ENCODE results near the gene DSCAML1. TPM values are rescaled to one million over a fixed set of nuclear protein-coding genes. Genes with fewer than 3 reads are reported as not detected.

The DSCAML1 gene
- total RNA-seq, 1 donor from 2014 or later = not detected

GRCh38 chr11:117467770-117468169 lies 329.2 kb downstream of the DSCAML1 start:
- no peak overlapping the region for H3K4me3 ChIP-seq
- H3K27ac ChIP-seq = no peak overlapping the region
- no peak for DNase-seq (ENCODE audit: low spot score in 2 of 2)
- no peaks in the 10 kb centered on the region for H3K27me3 ChIP-seq
- intact Hi-C loops (cut with DNase I) = no loop called here
- no peaks in the 10 kb centered on the region for H3K4me1 ChIP-seq
- no peaks in the 10 kb centered on the region for H3K36me3 ChIP-seq
- TF ChIP-seq CTCF (IDR thresholded peaks at IDR 0.05) = no peak
- no peaks in the 10 kb centered on the region for H3K9me3 ChIP-seq

GRCh38 chr11:117466966-117467365 lies 330.1 kb downstream of the DSCAML1 start:
- H3K9me3 ChIP-seq = no peaks in the 10 kb centered on the region
- TF ChIP-seq CTCF (IDR thresholded peaks at IDR 0.05) = no peak
- intact Hi-C loops (cut with DNase I) = no loop called here
- no peaks in the 10 kb centered on the region for H3K36me3 ChIP-seq
- H3K4me1 ChIP-seq = no peaks in the 10 kb centered on the region
- H3K27ac ChIP-seq = no peak overlapping the region
- no peaks in the 10 kb centered on the region for H3K27me3 ChIP-seq
- H3K4me3 ChIP-seq = no peak overlapping the region
- DNase-seq (ENCODE audit: low spot score in 2 of 2) = no peak

GRCh38 chr11:117465236-117465997 lies 331.6 kb downstream of the DSCAML1 start:
- H3K27ac ChIP-seq = no peak overlapping the region
- intact Hi-C loops (cut with DNase I) = no loop called here
- no peak overlapping the region for H3K4me3 ChIP-seq
- H3K4me1 ChIP-seq = no peaks in the 10 kb centered on the region
- H3K9me3 ChIP-seq = no peaks in the 10 kb centered on the region
- TF ChIP-seq CTCF (IDR thresholded peaks at IDR 0.05) = no peak
- DNase-seq (ENCODE audit: low spot score in 2 of 2) = no peak
- H3K27me3 ChIP-seq = no peaks in the 10 kb centered on the region
- H3K36me3 ChIP-seq = no peaks in the 10 kb centered on the region

GRCh38 chr11:117464778-117465177 lies 332.2 kb downstream of the DSCAML1 start:
- no peak overlapping the region for H3K4me3 ChIP-seq
- intact Hi-C loops (cut with DNase I) = no loop called here
- TF ChIP-seq CTCF (IDR thresholded peaks at IDR 0.05) = no peak
- DNase-seq (ENCODE audit: low spot score in 2 of 2) = no peak
- no peaks in the 10 kb centered on the region for H3K9me3 ChIP-seq
- H3K4me1 ChIP-seq = no peaks in the 10 kb centered on the region
- no peak overlapping the region for H3K27ac ChIP-seq
- no peaks in the 10 kb centered on the region for H3K36me3 ChIP-seq
- no peaks in the 10 kb centered on the region for H3K27me3 ChIP-seq

GRCh38 chr11:117462864-117463247 lies 334.2 kb downstream of the DSCAML1 start:
- intact Hi-C loops (cut with DNase I) = no loop called here
- TF ChIP-seq CTCF (IDR thresholded peaks at IDR 0.05) = no peak
- no peaks in the 10 kb centered on the region for H3K4me1 ChIP-seq
- no peak for DNase-seq (ENCODE audit: low spot score in 2 of 2)
- no peaks in the 10 kb centered on the region for H3K9me3 ChIP-seq
- no peaks in the 10 kb centered on the region for H3K27me3 ChIP-seq
- H3K4me3 ChIP-seq = no peak overlapping the region
- H3K36me3 ChIP-seq = no peaks in the 10 kb centered on the region
- H3K27ac ChIP-seq = no peak overlapping the region

Data from ascending aorta (tissue), 2 donors.